HG03571 (cell line): ENCODE measurements around the gene SFXN5.
A peak's percentile ranks its signal among the peaks of the same experiment; 100 is the strongest.
"Not testable (repeated sequence)": the region's sequence is repeated elsewhere in the genome, so short reads cannot be mapped to it uniquely, and the experiment has no call there.

Experiments used
- ATAC-seq: cut with Tn5 transposase; IDR thresholded peaks from one replicate; pipeline ENCODE4 v1.9.1; 2021; ENCODE audit not compliant: unreplicated experiment

The SFXN5 gene

DNA sequence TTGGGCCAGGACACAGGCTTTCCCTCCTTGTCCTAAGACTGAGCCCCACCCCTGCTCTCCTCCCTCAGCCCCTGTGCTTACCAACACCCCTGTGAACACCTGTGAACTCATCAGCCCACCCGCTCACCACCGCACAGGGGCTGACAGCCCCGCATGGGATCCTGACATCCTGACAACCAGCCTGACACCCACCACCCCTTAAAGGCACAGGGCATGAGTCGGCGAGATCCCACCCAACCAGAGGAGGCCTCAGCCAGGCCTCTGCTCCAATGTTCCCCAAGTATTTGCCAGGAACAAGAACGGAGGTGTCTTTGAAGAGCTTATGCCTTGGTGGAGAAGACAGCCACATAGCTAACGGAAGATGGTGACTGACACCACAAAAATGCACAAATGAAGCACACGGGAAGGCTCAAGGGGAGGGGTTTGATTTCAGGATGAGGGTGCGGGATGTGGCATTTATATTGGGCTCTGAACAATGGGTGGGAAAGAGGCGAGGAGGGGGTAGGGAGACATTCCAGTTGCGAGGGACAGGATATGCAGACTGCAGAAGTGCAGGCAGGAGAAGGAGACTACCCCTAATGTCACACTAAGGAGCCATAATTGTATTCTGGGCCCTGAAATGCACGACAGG is 30.2 kb upstream of the SFXN5 start:
- no peak for ATAC-seq

- no peak for ATAC-seq
These were observed 29.4 kb upstream of the SFXN5 start for GRCh38 chr2:73100956-73101355.

- no peak for ATAC-seq
These were observed 28.0 kb upstream of the SFXN5 start for GRCh38 chr2:73099486-73099885.

DNA sequence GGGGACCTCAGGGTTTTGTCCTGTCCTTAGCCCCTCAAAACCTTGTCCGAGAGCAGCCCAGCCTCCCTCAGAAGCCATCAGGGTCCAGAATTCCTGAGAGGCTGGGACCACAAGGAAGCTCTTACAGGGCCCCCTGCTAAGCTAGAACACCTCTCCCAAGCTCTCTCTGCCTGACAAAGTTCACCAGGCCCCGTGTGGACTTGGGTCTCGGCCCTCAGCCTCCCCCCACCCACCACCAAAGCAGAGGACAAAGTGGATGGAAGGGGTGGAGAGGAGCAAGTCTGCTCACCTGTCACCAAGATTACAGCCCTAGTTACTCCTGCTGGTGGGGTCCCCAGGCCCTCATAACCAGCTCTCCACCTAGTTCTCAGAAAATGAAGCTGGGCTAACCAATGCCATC is 24.4 kb upstream of the SFXN5 start:
- ATAC-seq: no peak

- ATAC-seq: not testable (repeated sequence)
These were observed 22.2 kb upstream of the SFXN5 start for GRCh38 chr2:73093601-73094218.

GRCh38 chr2:73092146-73092783 is 20.8 kb upstream of the SFXN5 start:
- ATAC-seq: no peak

GRCh38 chr2:73091696-73092095 is 20.2 kb upstream of the SFXN5 start:
- ATAC-seq: no peak

- no peak for ATAC-seq
These were observed 19.7 kb upstream of the SFXN5 start for GRCh38 chr2:73091164-73091563.

DNA sequence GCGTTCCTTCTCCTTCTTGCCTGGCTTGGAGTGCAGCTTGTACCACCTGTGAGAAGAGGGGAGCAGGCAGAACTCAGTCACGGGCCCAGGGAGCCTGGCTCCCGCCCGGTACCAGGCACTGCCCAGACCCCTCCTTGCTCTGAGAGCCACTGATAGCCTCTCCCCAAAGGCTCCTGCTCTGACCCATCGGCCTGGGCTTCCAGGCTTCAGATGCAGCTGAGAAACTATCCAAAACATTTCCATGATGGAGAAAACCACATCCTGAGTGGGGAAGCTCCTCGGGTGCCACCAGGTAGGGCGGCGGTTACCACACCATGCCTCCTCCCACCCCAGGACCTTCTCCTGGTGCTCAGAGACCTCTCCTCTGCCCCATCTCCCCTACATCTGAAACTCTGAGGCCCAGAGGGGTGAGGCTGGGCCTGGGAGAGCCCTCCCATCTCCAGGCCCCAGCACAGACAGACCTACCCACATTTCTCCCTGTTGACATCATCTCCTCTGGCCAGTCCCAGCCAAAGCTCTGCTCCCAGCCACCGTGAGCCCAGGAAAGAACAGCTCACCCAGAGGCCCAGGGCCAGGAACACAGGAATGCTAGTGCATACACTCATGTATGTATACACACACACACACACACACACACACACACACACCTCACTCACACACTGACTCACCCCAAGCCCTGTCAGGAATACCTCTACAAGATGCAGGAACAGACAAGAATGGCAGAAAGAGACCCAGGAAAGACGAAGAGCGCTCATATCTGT is 17.9 kb upstream of the SFXN5 start:
- ATAC-seq: no peak

GRCh38 chr2:73088703-73089102 is 17.2 kb upstream of the SFXN5 start:
- no peak for ATAC-seq

DNA sequence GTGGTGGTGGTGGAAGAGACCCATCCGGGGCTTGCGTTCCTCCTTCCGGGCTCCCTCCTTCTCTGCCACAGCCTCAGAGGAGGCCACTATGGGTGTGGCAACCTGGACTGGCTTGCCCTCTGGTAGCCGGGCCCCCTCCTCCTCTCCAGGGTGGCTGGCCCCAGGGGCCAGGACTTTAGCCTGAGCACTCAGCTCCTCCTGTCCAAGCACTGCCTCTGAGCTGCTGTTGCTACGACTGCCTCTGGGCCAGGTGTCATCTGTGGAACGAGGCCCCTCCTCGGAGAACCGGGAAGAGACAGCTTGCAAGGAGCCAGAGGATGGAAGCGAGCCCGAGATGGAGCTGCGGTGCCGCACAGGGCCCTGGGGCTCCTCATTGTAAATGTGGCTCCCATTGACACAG is 16.7 kb upstream of the SFXN5 start:
- no peak for ATAC-seq

DNA sequence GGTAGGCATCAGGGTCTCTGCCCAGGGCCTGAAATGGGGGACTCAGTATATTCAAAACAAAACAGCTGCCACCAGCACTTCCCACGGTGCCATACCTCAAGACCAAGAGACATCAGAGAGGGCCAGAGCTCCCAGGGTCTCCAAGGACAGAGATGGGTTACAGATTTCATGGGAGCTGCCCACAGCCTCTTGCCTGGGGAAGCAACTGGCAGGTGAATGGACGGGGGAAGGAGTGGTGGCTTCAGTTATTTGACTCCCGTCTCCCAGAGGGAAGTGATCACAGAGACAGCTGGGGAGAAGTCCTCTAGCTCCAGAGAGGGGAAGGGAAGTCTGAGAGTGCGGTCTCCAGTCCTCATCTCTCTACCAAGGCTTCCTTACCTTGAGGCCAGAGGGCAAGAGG is 15.8 kb upstream of the SFXN5 start:
- ATAC-seq: no peak

DNA sequence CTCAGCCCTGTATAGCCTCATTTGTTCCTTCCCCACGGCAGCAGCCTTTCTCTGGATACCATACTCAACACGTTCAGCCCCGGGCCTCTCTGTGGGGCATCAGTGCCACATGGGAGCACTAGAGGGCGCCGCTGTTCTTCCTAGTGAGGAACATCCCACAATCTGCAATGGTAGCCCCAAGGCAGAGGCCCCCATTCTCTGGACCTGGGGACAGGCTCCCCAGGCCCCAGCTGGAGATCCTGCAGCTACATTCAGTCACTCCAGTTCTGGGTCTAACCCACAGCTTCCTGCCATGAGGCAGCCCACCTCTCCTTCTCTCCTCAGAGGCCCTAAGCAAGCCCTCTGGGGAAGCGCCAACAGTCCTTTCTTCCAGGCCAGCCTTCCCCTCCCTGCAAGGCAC is 14.2 kb upstream of the SFXN5 start:
- ATAC-seq: peak; percentile 66

DNA sequence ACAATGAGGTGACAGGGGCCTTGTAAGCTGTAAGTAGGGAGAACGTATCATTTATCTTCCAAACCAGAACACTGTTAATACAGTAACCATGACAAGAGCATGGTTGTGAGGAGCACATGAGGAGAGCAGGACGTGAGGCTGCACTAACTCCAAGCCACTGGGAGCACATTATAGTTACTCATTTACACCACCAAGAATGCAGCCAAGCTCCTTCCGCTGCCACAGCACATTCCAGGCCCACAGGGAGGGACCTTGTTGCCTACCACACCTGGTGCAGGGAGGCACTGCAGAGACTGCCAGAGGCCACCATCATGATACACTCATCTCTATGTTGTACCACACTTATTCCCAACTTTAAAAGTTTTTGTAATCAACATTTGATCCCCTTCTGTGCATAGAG is 13.5 kb upstream of the SFXN5 start:
- no peak for ATAC-seq

GRCh38 chr2:73083886-73084800 is 12.6 kb upstream of the SFXN5 start:
- no peak for ATAC-seq

DNA sequence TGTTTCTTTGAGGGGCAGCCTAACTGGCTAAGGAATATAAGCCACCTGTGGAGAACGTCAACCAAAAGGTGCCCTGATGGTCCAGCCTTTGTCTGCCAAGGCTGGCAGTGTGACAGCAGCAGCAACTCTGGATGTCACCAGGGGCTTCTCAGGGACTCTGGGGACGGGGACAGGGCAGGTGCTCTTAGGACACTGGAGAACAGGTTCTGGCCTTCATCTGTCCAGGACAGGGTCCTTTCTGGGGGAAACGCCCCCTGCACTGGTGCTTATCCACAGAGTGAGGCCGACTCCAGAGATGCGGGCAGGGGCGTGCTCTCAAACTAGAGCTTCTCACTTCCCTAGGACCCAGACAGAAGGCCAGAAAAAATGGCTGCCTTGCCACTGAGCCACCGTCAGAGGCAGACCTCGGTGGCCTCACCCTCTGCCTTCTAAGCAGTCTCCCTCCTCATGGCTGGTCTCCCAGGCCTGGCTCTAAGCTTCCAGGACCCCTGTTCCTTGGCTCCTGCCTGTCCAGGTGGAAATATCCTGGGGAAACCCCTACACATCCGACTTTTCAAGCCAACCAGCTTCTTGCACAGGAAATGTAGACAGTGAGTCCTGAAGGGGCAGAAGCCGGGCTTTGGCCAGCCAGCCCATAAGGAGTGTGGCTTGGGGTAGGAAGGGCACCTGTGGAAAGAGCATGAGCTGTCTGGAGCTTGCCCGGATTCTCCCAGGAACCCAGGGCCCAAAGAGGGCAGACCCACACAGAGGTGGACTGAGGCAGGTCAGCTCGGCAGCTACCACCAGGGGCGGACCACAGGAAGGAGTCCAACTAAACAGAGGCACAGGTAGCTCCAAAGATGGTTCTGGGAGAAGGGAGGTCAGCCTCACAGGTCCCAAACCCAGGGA is 11.3 kb upstream of the SFXN5 start:
- no peak for ATAC-seq

DNA sequence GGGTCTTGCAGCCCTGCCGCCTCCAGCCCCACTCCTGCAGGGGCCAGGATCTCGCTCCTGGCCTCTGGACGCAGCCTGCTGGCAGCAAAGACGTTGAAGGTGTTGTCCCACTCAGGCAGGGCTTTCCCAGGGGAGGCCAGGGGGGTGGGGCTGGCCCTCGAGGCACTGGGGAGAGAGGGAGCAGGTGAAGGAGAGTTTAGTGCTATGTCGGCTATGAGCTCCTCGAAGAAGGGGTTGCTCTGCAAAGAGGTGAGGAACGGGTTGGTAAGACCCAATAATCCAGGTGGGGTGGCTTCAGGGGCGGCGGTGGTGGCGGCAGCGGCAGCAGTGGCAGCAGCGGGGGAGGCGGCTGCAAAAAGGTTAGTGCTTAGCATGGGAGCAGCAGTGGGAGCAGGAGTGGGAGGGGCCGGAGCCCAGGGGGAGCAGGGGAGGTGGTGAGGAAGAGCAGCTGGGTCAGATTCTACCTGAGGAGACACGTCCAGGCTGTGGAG is 9.7 kb upstream of the SFXN5 start:
- ATAC-seq: no peak

- no peak for ATAC-seq
These were observed 9.0 kb upstream of the SFXN5 start for GRCh38 chr2:73080321-73081131.

GRCh38 chr2:73079636-73080035 is 8.1 kb upstream of the SFXN5 start:
- no peak for ATAC-seq
